ENCODE results near the gene LLPH. TPM values are rescaled to one million over a fixed set of nuclear protein-coding genes. Genes with fewer than 3 reads are reported as not detected.

The LLPH gene
- total and polyA plus RNA-seq, 10 donors = 6.5 to 21.7 (median 17.2) TPM

- WGBS, 5 donors = 30 to 42% (median 33%) methylated on average over 10 of the region's 10 CpGs
- peaks cover 0 to under 1% (median 0%) of the 10 kb centered on the region in 6 donors for H3K4me1 ChIP-seq
- H3K4me3 ChIP-seq = no peak overlapping the region
- TF ChIP-seq POLR2A (IDR thresholded peaks at IDR 0.05) (no peak), POLR2AphosphoS5 (IDR thresholded peaks at IDR 0.05) (no peak)
- TF ChIP-seq, protein P1, sequence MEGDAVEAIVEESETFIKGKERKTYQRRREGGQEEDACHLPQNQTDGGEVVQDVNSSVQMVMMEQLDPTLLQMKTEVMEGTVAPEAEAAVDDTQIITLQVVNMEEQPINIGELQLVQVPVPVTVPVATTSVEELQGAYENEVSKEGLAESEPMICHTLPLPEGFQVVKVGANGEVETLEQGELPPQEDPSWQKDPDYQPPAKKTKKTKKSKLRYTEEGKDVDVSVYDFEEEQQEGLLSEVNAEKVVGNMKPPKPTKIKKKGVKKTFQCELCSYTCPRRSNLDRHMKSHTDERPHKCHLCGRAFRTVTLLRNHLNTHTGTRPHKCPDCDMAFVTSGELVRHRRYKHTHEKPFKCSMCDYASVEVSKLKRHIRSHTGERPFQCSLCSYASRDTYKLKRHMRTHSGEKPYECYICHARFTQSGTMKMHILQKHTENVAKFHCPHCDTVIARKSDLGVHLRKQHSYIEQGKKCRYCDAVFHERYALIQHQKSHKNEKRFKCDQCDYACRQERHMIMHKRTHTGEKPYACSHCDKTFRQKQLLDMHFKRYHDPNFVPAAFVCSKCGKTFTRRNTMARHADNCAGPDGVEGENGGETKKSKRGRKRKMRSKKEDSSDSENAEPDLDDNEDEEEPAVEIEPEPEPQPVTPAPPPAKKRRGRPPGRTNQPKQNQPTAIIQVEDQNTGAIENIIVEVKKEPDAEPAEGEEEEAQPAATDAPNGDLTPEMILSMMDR (IDR thresholded peaks at IDR 0.05 in 8 of 11, conservative IDR thresholded peaks at IDR 0.05 in 3 of 11) = peak in 10 of 11 experiments; percentile 24 to 77 (median 63)
- intact Hi-C loops (cut with DNase I; ENCODE audit: low total_unique reads) = loop anchor here (5.0 kb wide), 1 partner anchor 485 kb away; no protein-coding TSS in a partner anchor
- peaks cover 0 to 20% (median 10%) of the 10 kb centered on the region in 8 donors for H3K9me3 ChIP-seq
- H3K27ac ChIP-seq = no peak overlapping the region
- DNase-seq = no peak
- H3K36me3 ChIP-seq = no peaks in the 10 kb centered on the region
- peaks cover 0 to 7% (median 0%) of the 10 kb centered on the region in 7 donors for H3K27me3 ChIP-seq (replicated peaks in 1 of 7)
These were observed 43.1 kb downstream of the LLPH start for GRCh38 chr12:66087365-66087943.

- Histone ChIP-seq H3K27me3 (replicated peaks in 1 of 7) (peaks cover 0 to 7% (median 0%) of the 10 kb centered on the region in 7 donors), H3K9me3 (peaks cover 0 to 20% (median 10%) of the 10 kb centered on the region in 8 donors), H3K4me1 (no peaks in the 10 kb centered on the region), H3K36me3 (no peaks in the 10 kb centered on the region), H3K27ac (no peak overlapping the region), H3K4me3 (no peak overlapping the region)
- intact Hi-C loops (cut with DNase I; ENCODE audit: low total_unique reads) = loop anchor here (5.0 kb wide), 1 partner anchor 484 kb away; no protein-coding TSS in a partner anchor
- TF ChIP-seq POLR2A (IDR thresholded peaks at IDR 0.05) = no peak
- TF ChIP-seq POLR2AphosphoS5 (IDR thresholded peaks at IDR 0.05) = no peak
- no peak for DNase-seq
- 88 to 96% (median 90%) methylated on average over 2 of the region's 2 CpGs for WGBS, 5 donors
These were observed 44.6 kb downstream of the LLPH start for GRCh38 chr12:66085998-66086397.

DNA sequence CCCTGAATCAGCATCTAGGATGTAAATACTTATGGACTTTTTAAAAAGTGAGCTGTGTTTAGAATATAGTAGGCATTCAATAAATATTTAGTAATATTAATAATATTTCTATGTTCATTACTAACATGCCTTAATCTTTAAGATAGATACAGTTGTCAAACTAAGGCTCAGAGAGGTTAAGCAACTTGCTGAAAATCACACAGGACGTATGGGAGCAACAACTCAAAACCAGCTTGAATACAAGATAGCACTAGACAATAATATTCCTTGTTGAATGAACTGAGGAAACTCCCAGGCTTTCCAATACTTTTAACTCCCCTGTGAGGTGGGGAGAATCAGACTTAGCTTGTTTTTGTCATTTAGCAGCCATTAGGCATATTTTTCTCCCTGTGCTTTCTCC, 45.3 kb downstream of the LLPH start:
- intact Hi-C loops (cut with DNase I; ENCODE audit: low total_unique reads) = loop anchor here (5.0 kb wide), 1 partner anchor 483 kb away; no protein-coding TSS in a partner anchor
- Histone ChIP-seq H3K4me3 (no peak overlapping the region), H3K36me3 (no peaks in the 10 kb centered on the region), H3K27ac (no peak overlapping the region), H3K4me1 (no peaks in the 10 kb centered on the region), H3K27me3 (replicated peaks in 1 of 7) (peaks cover 0 to 7% (median 0%) of the 10 kb centered on the region in 7 donors), H3K9me3 (peaks cover 0 to 20% (median 10%) of the 10 kb centered on the region in 8 donors)
- TF ChIP-seq, protein P1 (IDR thresholded peaks at IDR 0.05 in 8 of 11, conservative IDR thresholded peaks at IDR 0.05 in 3 of 11) = no peak
- TF ChIP-seq POLR2AphosphoS5 (IDR thresholded peaks at IDR 0.05) (no peak), POLR2A (IDR thresholded peaks at IDR 0.05) (no peak)
- WGBS, 5 donors = 63 to 90% (median 66%) methylated on average over 1 of the region's 1 CpG
- DNase-seq = no peak

GRCh38 chr12:66083766-66084165, 46.8 kb downstream of the LLPH start:
- DNase-seq = no peak
- Histone ChIP-seq H3K27ac (no peak overlapping the region), H3K4me1 (no peaks in the 10 kb centered on the region), H3K4me3 (no peak overlapping the region), H3K9me3 (peaks cover 0 to 20% (median 10%) of the 10 kb centered on the region in 8 donors), H3K27me3 (replicated peaks in 1 of 7) (peaks cover 0 to 7% (median 0%) of the 10 kb centered on the region in 7 donors), H3K36me3 (no peaks in the 10 kb centered on the region)
- no peak for TF ChIP-seq POLR2A (IDR thresholded peaks at IDR 0.05)
- TF ChIP-seq, protein P1 (IDR thresholded peaks at IDR 0.05 in 8 of 11, conservative IDR thresholded peaks at IDR 0.05 in 3 of 11) = no peak
- TF ChIP-seq POLR2AphosphoS5 (IDR thresholded peaks at IDR 0.05) = no peak
- intact Hi-C loops (cut with DNase I; ENCODE audit: low total_unique reads) = no loop called here
- WGBS, 5 donors = 78 to 93% (median 82%) methylated on average over 1 of the region's 1 CpG
